SW480 (cell line): ENCODE data around the gene ITPRIP.

Experiments
- DNase-seq: peaks from one replicate; pipeline ENCODE4 v3.0.0-alpha.2; 2016; ENCODE audit warnings: low spot score

ITPRIP gene

GRCh38 chr10:104340641-104341040, 2.4 kb upstream of the ITPRIP start:
- DNase-seq: no peak

- no peak for DNase-seq
These were observed 1.9 kb upstream of the ITPRIP start for GRCh38 chr10:104340111-104340526.

DNA sequence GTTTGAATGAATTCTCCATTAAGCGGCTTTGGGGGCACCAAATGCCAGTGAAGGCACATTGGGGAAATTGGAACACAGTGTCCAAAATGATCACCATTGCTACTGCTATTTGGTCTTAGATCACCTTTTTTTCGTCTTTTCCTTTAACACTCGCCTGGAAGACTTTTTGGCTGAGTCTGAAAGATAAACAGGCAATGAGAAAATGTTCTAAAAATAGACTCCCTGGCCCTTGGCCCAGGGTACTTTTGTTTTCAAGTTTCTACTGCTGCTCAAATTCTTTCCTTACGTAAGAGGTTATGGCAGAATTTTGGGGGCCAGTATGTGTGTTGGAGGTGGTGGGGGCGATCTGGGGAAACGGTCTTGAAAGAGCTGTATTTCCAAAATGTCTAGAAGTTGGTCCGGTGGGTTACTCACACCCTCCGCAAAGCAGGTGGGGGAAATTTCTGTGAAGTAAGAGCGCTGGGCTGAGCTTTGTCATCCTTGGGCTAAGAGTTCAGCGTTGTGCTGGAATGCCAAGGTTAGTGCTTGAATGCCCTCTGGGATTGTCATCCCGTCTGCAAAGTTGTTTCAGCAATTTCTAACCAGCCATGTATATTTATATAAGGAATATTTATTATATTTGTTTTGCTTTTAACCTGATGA, 1.3 kb upstream of the ITPRIP start:
- DNase-seq: no peak

- peak; percentile 39 for DNase-seq
These were observed 712 bp downstream of the ITPRIP start for GRCh38 chr10:104337521-104337984.

DNA sequence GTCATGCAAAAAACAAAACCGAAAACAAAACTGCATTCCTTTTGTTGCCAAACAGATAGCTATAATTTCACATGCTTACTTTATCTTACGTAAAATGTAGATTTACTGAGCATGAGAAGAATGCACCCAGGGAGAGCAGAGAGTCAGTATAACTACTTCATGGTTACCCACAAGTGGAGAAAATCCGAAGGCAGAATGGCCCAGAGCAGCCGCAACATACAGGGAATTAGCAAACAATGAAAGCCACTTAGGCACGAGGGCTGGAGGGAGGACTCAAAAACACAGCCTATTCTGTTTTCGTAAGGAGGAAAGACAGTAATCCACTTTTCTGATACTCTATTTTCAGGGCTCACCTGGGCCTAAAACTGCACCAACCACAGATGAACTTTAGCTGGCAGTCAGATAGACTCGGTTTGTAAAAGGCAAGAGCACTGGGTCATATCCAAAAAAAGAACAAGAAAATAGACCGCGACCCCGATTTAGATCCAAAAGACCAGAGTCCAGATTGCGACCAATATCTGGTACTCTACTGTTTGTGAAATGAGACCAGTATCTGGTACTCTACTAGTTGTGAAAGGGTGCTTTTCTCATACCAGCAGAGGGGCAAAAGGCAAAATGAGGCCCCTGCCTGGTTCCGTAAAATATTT, 1.3 kb downstream of the ITPRIP start:
- DNase-seq: no peak

GRCh38 chr10:104334965-104335650, 3.2 kb downstream of the ITPRIP start:
- no peak for DNase-seq

DNA sequence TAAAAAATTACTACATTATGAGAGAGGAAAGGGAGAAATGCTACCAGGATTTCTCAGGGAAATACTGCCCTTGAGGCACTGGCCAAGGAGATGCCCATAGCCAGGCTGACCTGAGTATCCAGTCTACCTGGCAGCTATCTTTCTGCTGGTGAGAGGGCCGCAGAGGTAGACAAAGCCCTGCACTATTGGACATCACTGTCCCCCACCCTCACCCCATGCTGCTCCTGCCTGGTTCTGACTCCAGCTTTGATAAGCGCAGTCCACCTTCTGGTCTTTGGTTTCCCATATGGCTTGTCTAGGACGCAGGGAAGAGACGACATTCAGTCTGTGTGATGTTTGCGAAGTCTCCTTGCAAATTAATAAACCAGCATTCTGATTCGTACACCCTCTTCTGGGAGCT, 3.7 kb downstream of the ITPRIP start:
- DNase-seq: no peak

- no peak for DNase-seq
These were observed 4.4 kb downstream of the ITPRIP start for GRCh38 chr10:104333728-104334373.

- DNase-seq: no peak
These were observed 5.1 kb downstream of the ITPRIP start for GRCh38 chr10:104333032-104333727.

- no peak for DNase-seq
These were observed 5.8 kb downstream of the ITPRIP start for GRCh38 chr10:104332243-104333031.

DNA sequence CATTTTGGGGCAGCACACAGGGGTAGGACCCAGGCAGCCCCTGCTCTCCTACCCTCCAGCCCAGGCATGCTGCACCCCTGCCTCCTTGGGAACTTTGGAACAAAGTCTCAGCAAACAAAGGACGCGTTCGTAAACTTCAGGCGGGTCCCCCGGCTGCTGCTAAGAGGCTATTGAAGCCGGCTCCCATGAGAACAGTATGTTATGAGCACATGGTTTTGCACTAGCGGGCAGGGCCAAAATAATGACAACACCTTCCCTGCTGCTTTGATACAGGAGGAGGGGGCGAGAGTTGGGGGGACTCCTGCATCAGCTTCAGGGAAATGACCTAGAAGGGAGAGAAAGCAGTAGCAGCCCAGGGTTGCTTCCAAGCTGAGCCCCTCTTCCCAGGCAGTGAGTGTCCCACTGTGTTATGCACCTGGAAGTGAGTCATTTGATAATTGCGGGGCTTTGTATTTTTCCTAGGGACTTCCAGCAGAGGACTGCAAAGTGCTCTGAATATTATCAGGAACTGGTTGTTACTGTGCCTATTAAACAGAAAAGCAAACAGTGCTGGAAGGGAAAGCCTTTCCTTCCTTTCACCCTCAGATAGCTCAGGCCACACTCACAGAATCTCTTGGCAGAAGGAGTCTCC, 6.9 kb downstream of the ITPRIP start:
- peak; percentile 70 for DNase-seq

- DNase-seq: no peak
These were observed 7.8 kb downstream of the ITPRIP start for GRCh38 chr10:104330168-104331110.

DNA sequence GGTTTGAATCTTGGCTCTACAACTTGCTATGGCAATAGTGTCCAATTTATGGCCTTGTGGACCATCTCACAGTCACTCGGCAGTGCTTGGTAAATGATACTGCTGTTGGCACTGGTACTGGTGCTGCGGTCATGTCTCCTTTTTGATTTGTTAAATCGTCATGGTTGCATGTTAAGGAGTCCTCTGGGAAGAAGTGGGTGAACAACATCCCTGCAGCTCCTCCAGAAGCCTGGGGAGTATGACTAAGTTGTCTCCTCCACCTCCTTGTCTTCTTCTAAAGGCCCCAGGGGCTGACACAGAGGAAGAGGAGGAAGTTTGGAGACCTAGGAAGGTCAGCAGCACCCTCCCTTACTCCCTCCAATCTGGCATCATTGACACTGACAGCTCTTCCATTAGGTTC, 8.5 kb downstream of the ITPRIP start:
- DNase-seq: no peak

- peak; percentile 90 for DNase-seq
These were observed 9.2 kb downstream of the ITPRIP start for GRCh38 chr10:104328896-104329710.

DNA sequence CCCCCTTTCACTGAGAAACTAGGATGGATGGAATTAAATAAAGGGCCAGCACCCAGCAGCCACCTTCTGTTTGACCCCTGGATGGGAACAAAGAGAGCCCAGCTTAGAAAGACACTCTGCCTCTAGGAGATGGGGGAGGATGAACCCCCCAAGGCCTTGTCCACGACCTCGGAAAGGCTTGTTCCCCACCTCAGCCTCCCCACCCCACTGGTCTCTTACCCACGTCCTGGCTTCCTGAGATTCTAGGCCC, 9.7 kb downstream of the ITPRIP start:
- DNase-seq: no peak

DNA sequence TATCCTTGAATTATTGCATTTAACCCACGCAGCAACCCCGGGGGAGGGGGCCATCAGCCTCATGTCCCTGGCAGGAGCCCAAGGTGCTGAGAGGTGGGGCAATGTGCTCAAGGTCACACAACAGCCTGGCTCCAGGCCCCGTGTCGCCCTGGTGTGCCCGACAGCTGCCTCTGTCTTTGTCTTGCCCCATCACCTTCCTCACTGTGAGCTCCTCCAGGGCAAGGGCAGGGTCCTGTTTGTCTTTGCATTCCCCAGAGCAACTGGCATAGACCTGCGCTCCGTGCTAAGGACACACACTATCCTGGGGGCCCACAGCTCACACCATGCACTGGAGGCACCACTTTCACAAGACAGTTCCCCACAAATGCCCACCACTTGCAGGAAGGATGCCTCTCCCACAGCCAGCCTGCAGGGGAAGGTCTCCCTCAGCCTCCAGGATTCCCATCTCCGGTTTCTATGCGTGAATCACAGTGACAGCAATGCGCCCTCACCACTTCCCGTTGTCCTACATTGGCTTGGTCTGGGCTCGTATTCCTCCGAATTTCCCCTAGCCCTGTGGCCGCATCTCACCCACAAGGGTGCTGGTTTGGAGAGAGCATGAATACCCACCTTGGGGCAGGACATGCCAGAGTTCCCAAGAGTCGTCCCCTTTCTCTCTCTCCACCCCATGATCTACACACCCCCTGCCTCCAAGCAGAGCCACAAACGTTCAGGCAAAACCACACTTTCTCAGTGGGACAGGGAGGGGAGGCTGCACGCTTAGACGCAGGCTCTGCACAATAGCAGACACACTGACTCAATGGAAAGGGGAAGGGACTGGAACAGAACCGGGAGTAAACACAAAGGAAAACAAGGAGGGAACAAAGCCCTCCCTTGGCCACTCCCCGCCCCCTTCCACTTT, 10.3 kb downstream of the ITPRIP start:
- DNase-seq: peak; percentile 83

DNA sequence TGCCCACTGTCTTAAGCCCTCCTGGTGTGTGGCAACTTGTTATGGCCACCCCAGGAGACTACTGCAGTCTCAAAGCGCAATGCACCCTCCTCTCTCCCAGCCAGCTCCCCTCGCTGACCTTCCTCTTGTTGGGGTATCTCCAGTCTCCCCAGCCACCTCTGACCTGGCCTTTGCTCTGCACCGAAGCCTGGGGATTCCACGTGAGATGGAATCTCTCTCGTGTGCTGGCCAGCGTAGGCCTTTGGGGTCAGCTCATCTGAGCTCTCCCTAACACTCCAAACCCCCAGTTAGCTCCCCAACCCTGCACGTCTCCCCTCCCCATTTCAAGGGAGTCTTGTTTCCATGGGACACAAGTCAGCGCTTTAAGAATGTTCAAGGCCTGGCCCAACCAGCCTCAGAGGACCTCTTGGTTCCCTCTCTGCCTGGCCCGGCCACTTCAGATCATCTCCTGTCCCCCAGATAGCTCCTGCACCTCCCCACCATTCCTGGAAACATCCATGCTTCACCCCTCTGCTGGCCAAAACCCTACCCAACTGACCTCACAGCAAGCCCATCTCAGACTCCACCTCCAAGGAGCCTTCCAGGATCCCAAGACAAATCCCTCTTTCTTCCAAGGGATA, 11.2 kb downstream of the ITPRIP start:
- DNase-seq: no peak
